ENCODE results near the gene PRKCA.
"Not testable (repeated sequence)": the region's sequence is repeated elsewhere in the genome, so short reads cannot be mapped to it uniquely, and the experiment has no call there.

PRKCA gene

GRCh38 chr17:66392783-66393437 lies 90.5 kb downstream of the PRKCA start:
- no peak for DNase-seq

- DNase-seq, result no peak
Measured at GRCh38 chr17:66395961-66396360, 93.5 kb downstream of the PRKCA start.

GRCh38 chr17:66397486-66397885 lies 95.1 kb downstream of the PRKCA start:
- DNase-seq, result no peak

GRCh38 chr17:66398059-66398458 lies 95.6 kb downstream of the PRKCA start:
- no peak for DNase-seq

GRCh38 chr17:66398617-66399016 lies 96.2 kb downstream of the PRKCA start:
- no peak for DNase-seq

GRCh38 chr17:66399441-66399840 lies 97.0 kb downstream of the PRKCA start:
- DNase-seq, result peak in 1 of 2 experiments; percentile 14

- DNase-seq, result not testable (repeated sequence)
Measured at GRCh38 chr17:66400041-66400688, 97.8 kb downstream of the PRKCA start.

GRCh38 chr17:66400698-66401097 lies 98.3 kb downstream of the PRKCA start:
- no peak for DNase-seq

- no peak for DNase-seq
Measured at GRCh38 chr17:66401364-66401763, 99.0 kb downstream of the PRKCA start.

- DNase-seq, result peak; percentile 64 to 65
Measured at GRCh38 chr17:66403846-66404556, 101.6 kb downstream of the PRKCA start.

- peak; percentile 49 to 59 for DNase-seq
Measured at GRCh38 chr17:66405836-66406677, 103.6 kb downstream of the PRKCA start.

GRCh38 chr17:66406701-66407644 lies 104.6 kb downstream of the PRKCA start:
- DNase-seq, result no peak

- no peak for DNase-seq
Measured at GRCh38 chr17:66407864-66408263, 105.5 kb downstream of the PRKCA start.

GRCh38 chr17:66411520-66411919 lies 109.1 kb downstream of the PRKCA start:
- DNase-seq, result no peak

- no peak for DNase-seq
Measured at GRCh38 chr17:66412857-66413558, 110.6 kb downstream of the PRKCA start.

- no peak for DNase-seq
Measured at GRCh38 chr17:66413559-66414520, 111.4 kb downstream of the PRKCA start.

- DNase-seq, result no peak
Measured at GRCh38 chr17:66414561-66415175, 112.3 kb downstream of the PRKCA start.

GRCh38 chr17:66415366-66416206 lies 113.2 kb downstream of the PRKCA start:
- DNase-seq, result no peak

All from Kasumi-1 (cell line).